COLO829 (cell line): ENCODE measurements around the gene MKRN1.
"Not testable (repeated sequence)": the region's sequence is repeated elsewhere in the genome, so short reads cannot be mapped to it uniquely, and the experiment has no call there.

Experiments used
- DNase-seq: peaks from one replicate; pipeline ENCODE4 v3.0.0; 2012; ENCODE audit warnings: low spot score

MKRN1 gene, protein sequence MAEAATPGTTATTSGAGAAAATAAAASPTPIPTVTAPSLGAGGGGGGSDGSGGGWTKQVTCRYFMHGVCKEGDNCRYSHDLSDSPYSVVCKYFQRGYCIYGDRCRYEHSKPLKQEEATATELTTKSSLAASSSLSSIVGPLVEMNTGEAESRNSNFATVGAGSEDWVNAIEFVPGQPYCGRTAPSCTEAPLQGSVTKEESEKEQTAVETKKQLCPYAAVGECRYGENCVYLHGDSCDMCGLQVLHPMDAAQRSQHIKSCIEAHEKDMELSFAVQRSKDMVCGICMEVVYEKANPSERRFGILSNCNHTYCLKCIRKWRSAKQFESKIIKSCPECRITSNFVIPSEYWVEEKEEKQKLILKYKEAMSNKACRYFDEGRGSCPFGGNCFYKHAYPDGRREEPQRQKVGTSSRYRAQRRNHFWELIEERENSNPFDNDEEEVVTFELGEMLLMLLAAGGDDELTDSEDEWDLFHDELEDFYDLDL

DNA sequence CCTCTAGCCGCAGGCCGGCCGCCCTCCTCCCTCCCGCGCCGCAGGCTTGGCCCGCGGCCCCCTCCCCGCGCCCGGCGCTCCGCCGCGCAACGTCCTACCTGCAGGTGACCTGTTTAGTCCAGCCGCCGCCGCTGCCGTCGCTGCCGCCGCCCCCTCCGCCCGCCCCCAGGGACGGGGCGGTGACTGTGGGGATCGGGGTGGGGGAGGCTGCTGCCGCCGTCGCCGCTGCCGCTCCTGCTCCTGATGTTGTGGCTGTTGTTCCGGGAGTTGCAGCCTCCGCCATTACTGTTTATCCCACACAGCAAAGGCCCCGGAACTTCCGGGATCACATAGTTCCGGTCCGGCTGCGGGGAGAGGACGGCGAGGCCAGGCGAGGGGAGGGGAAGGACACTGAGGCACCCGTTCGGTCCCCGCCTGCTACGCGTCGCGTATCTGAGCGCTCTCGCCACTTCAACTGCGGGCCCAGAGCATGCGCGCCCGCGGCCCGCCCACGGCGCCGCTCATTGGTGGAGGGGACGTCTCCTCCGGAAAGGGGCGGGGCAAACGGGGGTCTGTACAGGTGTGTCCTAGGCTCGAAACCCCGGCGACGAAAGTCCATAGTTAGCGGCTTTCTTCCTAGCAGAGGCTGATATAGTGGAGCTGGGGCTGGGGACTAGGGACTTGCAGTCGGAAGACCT, at the start of gene MKRN1:
MKRN1 (minus strand) TSS at position 444 of the 677 bp plus-strand sequence; CDS start at position 283, 161 bp downstream.
- DNase-seq = peak; percentile 98

DNA sequence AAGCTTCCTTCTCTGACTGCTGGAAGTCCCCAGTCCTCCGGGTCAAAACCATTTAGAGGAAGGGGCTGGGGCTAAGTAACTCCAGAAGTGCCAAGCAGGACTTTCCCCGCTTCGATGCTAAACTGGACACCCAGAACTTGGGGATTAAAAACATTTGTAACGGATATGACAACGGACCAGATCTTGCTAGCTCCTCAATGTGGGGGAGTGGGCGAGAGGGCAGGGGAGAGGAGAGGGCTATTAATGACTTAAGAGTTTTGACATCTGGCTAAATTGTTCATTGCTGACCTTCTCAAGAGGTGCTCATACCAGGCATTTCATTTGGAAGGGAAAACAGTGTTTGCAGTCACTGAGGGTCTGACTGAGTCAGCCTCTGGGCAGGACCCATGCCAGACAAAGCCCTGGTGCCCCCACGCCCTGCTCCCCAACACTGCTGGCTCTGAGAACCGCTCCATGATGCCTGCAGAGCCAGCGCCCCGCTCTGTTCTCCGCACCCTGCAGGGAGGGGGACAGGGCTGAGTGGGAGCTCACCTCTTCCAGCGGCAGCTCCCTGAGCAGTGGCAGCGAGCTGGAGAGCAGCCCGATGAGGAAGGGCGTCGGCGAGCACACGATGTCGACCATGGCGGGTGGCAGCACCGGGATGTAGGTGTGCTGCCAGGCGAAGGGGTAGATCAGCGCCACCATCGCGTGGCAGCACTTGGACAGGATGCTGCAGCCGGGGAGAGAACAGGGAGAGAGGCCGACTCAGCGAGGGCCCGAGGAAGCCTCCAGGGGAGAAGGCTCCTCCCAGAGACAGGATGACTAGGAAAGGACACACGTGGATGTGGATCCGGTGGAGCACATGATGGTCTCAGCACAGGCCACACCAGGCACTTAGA, 47.7 kb upstream of the MKRN1 start:
- no peak for DNase-seq

DNA sequence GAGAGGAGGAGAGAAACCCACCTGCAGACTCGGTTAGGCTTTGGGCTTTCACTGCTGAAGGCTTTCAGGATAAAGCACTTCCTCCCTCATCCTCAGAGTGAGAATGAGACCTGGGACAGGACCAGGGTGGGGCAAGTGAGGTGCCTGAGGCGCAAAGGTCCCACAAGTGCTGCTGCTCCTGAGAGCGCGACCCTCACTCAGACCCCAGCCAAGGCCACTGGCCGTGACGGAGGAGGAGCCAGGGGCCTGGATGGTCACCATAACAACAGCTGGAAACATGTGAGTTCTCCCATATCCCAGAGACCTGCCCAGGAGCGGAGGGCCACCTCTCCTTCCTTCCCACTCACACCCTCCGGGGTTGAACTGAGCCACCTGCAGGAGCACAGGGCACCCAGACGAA, 46.9 kb upstream of the MKRN1 start:
- DNase-seq = no peak

DNA sequence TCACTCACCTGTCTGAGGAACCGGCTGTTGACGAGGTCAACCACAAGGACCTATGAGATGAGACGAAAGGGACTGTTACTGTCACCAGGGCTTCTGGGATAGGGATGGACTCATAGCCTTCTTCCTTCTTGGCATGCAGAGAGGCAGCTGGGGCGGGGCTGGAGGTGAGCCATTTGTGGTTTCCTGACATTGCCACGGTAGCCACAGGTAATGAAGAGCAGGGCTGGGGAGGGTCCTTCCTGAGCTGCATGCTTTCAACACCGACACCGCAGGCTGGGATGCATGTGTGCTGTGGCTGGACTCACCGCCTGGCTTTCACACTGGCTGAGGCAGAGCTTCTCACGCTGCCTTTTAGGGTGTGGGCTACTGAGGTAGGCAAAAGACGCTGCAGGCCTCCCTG, 46.4 kb upstream of the MKRN1 start:
- no peak for DNase-seq

DNA sequence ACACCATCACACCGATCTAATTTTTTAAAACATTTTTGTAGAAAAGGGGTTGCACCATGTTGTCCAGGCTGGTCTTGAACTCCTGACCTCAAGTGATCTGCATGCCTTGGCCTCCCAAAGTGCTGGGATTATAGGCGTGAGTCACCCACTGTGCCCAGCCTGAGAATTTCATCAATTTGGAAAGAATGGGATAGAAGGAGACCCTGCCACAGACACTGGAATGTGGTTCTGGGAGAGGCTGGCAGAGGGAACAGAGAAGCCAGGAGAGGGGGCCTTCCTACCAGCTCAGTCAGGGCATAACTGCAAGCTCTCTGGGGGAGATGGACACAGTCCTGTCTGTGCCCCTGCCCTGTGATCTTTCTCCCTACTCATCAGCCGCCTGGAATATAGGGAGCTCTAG, 42.1 kb upstream of the MKRN1 start:
- no peak for DNase-seq

DNA sequence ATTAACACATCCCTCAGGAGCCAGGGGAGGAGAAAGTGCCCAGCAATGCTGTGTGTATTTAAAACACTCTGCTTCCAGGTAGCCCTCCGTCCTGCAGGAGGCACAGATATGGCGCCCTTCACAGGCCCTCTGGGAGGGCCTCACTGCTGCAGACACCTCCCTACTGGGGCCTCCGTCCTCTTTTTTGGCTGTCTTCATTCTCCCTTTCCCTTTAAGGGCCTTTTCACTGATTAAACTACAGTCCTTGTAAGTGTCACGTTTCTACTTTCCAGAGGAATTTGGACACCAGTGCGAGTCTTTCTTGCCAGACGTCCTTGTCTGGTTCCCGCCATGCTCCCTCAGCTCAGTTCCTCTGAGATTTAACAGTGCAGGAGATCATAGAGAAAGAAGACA, 39.7 kb upstream of the MKRN1 start:
- DNase-seq = no peak

DNA sequence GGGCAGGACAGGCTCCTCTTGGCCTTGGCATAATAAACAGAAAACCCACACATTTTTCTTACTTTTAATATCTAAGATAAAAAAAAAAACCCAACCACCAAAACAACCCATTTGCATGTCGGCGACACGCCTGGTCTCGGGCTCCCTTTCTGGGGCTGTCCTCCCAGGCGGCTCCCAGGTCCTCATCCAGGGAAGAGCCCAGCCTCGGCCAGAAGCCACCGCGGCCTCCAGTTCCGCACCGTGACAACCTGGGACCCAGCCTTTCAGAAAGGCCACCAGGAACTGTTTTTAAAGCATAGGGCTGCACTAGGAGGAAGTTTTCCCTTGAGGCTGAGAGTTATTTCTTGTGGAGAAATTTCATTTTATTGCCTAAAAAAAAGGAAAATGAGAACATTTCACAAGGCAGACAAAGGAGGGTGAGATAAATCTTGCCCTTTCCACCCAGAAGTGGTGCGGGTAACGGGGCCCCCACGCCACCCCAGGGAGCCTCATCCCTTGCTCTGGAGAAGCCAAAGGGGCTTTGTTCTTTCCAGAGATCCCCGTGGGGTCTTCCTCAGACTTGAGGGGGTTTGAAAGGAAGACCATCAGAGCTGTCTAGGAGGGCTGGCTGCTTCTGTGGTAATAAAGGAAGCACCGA, 39.2 kb upstream of the MKRN1 start:
- DNase-seq = no peak

DNA sequence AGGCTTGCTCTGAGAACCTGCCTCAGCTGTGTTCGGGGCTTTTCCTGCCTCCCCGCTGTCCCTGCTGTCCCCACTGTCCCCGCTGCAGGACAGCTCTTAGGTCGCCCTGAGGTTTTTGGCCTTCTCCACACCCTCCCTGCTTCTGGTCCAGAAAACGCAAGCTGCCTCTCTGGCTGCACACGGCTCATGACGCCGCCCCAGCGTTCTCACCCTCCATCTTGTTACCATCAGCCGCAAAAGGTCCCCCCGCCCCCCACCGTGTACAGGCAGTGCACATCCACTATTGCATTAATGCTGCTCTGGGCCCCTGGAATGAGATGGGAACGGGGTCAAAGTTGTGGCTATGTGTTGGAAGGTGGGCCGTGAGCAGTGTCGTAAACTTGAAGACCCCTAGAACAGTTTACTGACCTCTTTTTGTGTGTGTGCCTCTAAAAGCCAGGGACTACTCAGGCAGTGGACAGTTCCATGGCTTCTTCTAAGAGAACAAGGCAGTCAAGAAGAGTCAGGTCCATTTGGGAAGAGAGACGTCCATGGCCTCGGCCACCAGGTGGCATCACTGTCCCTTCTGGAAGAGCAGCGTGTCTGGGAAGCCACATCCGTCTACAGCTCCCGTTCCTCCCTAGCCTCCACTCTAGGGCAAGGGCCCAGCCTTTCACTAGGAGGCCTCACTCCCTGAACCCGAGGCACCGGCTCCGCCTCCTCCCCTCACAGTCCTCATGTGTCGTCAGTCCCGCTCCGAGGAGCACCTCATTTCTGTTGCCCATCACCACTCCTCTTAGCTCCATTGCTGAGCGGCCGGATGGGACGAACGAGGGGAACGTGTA, 38.5 kb upstream of the MKRN1 start:
- DNase-seq = peak; percentile 97

DNA sequence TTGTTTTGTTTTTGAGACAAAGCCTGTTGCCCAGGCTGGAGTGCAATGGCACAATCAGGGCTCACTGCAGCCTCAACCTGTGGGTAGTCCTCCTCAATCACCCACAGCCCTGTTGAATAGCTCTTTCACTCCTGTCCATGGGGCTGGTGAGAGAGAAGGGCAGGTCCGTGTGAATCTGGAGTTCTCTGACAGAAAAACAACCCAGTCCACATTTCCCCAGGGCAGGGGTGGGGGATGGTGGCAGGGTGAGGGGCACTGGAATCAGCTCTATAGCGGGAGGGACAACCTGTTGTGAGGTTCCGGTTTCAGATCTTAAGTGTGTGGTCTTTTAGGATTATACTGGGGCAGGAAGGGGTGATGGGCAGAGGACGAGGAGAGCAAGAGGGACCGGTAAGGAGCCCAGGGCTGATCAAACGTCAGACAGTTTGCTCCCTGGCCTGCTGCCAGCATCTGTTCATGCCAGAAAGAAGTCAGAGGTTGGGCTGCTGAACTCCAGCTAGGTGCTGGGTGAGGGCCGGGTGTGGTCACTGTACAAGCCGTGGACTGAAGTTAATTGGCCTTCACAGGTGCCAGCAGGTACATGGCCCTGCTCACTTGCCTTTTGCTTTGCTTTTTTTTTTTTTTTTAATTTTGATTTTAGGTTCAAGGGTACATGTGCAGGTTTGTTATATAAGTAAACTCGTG, 33.2 kb upstream of the MKRN1 start:
- DNase-seq = no peak

DNA sequence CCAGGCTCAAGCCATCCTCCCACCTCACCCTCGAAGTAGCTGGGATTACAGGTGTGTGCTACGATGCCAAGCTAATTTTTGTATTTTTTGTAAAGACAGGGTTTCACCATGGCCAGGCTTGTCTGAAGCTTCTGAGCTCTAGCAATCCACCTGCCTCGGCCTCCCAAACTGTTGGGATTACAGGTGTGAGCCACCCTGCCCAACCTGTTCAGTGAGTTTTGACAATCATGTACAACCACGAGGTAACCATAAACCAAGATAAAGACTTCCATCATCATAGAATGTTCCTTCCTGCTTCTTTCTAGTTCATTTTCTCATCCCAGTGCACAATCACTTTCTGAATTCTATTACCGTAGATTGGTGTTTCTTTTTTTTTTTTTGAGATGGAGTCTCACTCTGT, 30.5 kb upstream of the MKRN1 start:
- no peak for DNase-seq

DNA sequence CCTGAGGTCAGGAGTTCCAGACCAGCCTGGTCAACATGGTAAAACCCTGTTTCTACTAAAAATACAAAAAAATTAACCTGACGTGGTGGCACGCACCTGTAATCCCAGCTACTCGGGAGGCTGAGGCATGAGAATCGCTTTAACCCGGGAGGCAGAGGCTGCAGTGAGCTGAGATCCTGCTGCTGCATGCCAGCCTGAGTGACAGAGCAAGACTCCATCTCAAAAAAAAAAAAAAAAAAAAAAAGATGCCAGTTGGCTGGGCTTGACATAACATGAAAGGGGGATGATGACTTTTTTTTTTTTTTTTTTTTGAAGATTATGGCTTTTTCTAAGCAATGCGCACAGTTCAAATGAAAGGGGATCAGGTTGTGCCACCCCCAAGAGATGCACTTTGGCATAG, 28.3 kb upstream of the MKRN1 start:
- DNase-seq = not testable (repeated sequence)

DNA sequence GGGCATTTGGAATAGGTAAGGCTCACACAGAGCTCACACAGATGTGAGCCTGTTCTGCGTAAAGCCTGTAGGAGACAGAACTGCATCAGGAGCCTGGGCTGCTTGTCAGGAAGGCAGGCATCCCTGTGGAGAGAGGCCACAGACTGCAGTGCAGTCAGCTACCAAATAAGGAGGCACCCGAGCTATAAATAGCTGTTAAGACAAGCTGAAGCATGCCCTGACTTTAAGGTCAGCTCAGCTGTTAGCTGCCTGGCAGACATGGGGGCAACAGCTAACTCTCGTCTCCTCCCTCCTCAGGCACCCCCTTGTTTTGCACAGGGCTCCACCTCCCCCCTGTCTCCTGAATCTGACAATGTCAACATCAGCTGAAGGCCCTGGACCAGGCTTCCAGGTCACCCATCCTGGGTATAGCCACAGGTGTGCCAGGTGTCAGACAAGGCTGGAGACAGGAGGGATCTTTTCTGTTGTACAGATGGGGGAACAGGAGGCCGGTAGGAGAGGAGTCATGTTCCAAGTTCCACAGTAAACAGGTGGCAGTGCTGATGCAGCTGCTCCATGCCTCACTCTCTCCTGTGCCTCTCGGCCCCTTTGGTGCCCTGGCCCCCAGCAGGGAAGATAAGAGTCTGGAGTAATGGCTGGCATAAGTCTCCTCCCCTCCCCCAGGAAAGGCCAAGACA, 27.6 kb upstream of the MKRN1 start:
- no peak for DNase-seq

DNA sequence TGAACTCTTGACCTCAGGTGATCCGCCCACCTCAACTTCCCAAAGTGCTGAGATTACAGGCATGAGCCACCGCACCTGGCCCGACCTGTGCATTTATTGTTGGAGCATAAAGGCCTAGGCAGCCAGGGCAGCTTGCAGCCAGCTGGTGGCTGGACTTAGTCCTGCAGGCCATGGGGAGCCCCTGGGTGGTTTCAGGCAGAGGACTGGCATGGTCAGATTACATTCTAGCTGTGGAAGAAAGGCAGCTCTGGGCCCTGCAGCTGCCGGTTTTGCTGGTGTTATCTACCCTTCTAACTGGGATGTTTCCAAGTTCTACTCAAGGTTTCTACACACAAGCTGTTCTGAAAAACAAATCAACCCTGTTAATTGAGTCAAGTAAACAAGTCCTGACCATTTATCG, 22.7 kb upstream of the MKRN1 start:
- no peak for DNase-seq

DNA sequence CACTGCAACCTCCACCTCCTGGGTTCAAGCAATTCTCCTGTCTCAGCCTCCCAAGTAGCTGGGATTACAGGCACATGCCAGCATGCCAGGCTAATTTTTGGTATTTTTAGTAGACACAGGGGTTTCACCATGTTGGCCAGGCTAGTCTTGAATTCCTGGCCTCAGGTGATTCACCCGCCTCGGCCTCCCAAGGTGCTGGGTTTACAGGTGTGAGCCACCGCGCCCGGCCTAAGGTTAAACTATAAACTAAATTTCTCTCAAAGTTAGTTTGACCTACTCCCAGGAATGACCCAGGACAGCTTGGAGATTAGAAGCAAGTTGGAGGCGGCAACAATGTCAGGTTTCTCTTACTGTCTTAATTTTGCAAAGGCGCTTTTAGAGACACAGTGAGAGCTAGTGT, 18.5 kb upstream of the MKRN1 start:
- not testable (repeated sequence) for DNase-seq

DNA sequence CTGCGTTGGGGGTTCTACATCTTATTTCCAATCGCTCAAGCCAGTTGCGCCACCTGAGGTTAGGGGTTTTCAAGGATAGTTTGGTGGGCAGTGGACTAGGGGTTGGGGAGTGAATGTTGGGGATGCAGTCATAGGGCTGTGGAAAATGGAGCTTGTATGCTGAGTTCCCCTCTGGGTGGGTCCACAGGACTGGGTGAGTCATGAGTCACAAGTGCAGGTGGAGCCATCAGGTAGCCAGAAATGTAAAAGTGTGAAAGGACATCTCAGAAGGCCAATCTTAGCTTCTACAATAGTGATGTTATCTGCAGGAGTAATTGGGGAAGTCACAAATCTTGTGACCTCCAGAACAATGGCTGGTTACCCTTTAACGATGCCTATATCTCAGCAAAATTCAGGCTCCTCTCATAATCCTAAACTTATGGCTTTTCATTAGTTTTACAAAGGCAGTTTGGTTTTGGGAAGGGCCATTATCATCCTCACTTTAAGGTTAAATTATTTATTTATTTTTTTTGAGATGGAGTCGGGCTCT, 18.0 kb upstream of the MKRN1 start:
- DNase-seq = no peak

DNA sequence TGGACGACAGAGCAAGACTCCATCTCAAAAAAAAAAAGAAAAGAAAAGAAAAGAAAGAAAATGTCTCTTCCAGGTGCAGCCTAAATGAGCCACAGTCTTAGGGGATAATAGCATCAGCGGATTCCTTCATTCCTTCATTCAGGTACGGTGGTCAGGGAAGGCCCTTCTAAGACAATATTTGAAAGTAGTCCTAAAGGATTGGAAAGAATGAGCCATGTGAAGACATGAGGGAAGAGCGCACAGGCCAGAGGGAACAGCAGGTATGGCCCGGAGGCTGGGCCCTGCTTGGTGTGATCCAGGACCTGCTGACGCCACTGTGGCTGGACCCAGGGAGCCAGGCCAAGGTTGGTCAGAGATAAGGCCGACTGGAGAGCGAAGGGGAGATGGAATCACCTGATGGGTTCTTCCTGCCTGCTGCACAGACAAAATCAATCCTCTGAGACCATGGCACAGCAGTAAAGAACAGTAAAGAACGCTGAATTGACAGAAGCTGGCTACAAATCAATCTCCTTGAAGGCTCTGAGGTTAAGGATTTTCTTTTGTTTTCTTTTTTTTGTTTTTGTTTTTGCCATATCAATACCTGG, 16.3 kb upstream of the MKRN1 start:
- DNase-seq = no peak

DNA sequence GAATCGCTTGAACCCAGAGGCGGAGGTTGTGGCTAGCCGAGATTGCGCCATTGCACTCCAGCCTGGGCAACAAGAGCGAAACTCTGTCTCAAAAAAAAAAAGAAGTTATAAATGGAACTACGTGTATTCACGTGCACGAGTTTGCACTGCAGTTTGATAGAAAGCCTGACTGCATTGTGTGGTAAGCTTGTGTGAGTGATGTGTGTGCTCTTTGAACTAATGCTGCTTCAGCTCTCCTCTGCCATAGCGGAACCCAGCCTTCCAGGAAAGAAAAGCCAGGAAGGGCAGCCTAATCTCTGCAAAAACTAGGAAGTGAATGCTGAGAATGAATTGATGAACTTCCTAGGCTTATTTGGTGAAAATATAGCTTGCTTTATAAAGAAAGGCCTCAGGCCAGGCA, 15.6 kb upstream of the MKRN1 start:
- DNase-seq = no peak

DNA sequence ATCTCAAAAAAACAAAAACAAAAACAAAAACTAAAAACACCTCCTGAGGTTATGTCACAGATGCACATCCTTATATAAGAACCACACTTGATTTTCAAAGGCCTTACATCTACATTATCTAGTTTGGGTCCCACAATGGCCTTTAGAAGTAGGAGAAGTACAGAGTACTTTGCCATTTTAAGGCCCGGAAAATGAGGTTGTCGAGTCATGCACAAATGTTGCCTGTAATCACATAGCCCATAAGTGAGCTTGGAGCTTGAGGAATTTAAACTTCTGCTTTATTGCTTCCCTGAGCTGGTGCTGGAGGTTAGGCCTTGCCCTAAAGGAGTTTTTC, 9.7 kb upstream of the MKRN1 start:
- DNase-seq = no peak

DNA sequence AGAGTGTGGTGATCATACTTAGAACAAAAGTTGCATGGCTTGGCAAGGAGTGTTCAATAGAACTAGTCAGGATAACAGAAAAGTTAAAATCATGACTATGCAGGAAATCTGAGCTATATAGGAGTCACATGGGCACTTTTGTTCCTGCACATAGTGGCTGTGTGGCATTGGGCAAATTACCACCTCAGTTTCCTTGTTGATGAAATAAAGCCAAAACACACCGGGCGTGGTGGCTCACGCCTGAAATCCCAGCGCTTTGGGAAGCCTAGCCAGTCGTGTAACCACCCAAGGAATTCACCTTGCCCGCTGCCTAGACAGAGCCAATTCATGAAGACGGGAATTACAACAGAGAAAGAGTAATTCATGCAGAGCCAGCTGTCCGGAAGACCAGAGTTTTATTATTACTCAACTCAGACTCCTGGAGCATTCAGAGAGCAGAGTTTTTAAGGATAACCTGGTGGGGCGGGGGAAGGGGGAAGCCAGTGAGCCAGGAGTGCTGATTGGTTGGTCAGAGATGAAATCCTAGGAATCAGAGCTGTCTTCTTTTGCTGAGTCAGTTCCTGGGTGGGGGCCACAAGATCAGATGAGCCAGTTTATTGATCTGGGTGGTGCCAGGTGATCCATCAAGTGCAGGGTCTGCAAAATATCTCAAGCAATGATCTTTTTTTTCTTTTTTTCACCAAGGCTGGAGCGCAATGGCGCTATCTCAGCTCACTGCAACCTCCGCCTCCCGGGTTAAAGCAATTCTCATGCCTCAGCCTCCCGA, 6.4 kb upstream of the MKRN1 start:
- DNase-seq = peak; percentile 72
